ENCODE data around the gene BRF1.
"Not testable (repeated sequence)": the region's sequence is repeated elsewhere in the genome, so short reads cannot be mapped to it uniquely, and the experiment has no call there.

Gene BRF1

DNA sequence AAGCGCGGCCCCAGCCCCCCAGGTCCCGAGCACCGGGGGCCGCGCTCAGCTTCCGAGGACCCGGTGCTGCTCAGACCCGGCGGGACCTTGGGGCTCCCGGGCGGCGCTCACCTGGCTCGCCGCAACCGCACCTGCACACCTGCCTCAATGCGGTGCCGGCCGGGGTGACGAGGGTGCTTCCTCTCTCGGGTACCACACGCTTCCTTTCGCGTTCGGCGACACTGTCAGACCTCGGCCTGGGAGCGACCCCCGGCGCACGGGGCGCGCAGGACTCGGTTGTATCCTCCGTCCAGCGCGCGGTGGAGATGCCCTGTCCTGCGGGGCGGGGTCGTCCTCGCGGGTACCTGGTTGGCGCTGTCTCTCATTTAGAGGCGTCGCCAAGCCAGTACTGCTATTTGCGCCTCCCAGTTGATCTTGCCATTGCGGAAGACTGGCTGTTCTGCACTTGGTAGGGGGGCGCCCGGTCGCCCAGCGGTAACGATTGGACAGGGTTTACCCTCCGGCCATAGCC, 14.5 kb upstream of the BRF1 start:
- DNase-seq, result peak; percentile 34

DNA sequence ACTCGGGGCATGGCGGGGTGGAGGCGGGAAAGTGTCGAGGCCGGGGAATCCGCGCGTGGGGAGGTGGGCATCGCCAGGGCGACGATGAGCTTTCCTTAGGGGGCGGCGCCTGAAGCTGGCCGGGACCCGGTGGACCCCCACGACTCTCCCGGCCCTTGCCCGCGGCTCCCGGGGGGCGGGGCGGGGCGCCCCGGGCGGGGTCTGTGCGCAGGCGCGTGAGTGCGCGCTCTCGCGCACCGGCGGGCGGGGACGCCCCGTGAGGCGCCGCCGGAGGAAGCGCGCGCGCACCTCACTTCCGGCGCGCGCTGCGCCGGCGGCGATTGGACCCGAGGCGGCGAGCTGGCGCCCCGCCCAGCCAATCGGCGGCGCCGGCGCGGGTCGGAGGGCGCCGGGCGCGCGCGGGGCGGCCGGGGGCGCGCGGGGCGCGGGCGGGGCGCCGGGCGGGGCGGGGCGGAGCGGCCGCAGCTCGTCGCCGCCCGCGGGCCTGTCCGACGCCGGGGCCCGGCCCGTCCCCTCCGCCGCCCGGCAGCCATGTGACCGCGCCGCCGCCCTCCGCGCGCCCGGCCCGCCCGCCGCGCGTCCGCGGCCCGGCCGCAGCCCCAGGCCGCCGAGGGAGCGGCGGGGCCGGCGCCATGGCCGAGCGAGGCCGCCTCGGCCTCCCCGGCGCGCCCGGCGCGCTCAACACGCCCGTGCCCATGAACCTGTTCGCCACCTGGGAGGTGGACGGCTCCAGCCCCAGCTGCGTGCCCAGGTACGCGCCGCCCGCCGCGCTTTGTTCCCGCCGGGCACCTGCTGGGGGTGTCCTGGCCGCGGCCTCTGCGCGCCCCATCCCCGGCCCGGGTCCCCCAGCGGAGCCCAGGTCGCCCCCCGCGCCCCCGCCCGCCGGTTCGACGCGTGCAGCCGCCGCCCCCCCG, 13.7 kb upstream of the BRF1 start, which contains the start of gene PACS2:
PACS2 (plus strand) TSS at position 462 of the 914 bp plus-strand sequence; CDS start at position 633, 171 bp downstream.
- peak; percentile 68 for DNase-seq

GRCh38 chr14:105313381-105314286, 12.8 kb upstream of the BRF1 start:
- peak; percentile 31 for DNase-seq

- no peak for DNase-seq
Observed at GRCh38 chr14:105312973-105313372, 12.2 kb upstream of the BRF1 start.

GRCh38 chr14:105311838-105312237, 11.0 kb upstream of the BRF1 start:
- no peak for DNase-seq

DNA sequence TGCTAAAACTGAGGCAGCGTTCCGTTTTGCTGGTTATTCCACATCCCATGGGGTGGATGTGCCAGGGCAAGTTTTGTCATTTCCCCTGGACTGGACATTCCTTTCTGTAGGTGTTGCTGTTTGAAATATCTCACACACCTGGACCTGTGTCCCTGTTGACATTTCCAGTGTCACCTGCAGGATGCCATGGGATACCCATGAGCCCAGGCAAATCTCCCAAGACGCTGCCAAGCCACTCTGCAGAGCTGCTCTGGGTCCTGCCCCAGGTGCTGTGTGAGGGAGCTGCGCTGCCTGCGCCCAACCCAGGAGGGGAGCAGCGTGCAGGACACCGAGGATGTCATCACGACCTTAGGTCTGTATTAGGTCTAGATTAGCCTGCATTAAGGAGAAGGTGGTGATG, 8.6 kb upstream of the BRF1 start:
- no peak for DNase-seq

- no peak for DNase-seq
Observed at GRCh38 chr14:105307052-105307727, 6.4 kb upstream of the BRF1 start.

DNA sequence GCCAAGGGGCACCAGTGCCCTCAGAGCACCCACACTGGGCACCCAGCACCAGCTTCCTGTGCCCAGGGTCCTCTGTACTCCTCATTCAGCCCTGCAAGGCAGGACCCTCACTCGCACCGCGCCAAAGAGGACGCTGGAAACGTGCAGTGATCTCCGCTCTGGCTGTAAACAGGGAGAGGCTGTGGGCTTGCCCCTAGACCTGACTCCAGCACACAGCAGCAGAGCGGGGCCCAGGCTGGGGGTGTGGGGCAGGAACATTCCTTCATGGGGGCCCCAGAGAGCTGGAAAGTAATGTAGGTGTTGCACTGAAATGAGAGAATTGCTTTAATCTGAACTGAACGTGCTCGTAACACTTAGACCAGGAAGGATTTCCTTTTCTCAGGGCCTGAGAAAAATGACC, 5.0 kb upstream of the BRF1 start:
- DNase-seq, result no peak

DNA sequence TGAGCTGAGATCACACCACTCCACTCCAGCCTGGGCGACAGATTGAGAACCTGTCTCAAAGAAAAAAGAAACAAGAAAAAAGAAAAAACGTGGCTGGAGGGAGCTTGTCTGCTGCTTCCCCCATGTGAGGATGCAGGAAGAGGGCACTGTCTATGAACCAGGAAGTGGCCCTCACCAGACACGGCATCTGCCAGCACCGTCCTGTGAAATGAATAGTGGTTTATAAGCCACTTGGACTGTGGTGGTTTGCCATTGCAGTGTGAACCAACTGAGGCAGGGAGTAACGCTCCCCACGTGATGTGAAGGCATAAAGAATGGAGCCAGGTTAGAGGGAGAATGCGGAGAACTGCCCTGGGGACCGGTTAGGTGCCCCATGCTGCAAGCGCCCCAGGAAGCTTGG, 4.5 kb upstream of the BRF1 start:
- DNase-seq, result no peak

- no peak for DNase-seq
Observed at GRCh38 chr14:105304565-105304964, 3.8 kb upstream of the BRF1 start.

DNA sequence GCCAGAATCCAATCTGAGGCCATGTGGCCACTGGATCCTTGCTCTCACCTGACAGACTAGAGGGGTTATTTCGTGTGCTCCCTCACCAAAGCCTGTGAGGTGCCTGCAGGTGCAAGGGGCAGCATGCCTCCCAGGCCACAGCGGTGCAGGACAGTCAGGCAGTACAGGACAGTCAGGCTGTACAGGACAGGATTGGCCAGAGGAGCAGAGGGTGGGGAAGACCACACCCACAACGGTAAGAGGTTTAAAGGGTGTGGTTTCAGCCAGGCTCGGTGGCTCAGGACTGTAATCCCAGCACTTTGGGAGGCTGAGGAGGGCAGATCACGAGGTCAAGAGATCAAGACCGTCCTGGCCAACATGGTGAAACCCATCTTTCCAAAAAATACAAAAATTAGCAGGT, 3.1 kb upstream of the BRF1 start:
- DNase-seq, result no peak

- not testable (repeated sequence) for DNase-seq
Observed at GRCh38 chr14:105301915-105302249, 1.1 kb upstream of the BRF1 start.

DNA sequence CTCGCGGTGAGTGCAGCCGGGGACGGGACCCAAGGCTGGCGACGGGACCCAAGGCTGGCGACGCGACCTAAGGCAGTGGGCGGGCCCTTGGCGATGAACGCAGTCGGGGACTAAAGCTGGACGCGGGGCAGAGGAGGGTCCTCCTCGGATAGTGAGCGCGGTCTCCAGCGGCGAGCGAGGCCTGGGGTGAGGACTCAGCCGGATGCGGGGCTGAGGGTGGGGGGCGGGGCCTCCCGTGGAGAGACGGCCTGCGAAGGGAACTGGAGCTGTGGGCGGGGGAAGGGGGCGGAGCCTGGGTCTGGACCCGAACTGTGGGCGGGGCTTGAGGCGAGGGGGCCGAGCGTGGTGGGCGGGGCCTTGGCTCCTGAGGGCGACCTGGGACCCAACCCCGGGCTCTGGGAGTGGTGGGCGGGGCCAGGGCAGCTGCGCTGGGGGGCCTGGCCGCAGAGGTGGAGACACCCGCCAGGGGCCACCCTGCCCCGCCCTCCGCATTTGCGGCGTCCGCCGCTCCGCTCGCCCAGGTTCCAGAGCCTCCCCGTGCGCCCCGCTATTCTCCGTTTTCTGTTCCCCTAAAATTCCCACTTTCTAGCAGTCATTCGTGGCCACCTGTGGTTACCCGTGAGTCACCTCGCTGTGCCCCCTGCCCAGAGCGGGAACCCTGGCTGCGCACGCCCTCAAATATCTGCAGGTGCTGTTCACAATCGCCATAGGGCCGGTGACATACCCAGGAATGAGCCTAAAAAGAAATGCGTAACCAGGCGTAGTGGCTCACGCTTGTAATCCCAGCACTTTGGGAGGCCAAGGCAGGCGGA, 508 bp upstream of the BRF1 start:
- DNase-seq, result peak; percentile 96

DNA sequence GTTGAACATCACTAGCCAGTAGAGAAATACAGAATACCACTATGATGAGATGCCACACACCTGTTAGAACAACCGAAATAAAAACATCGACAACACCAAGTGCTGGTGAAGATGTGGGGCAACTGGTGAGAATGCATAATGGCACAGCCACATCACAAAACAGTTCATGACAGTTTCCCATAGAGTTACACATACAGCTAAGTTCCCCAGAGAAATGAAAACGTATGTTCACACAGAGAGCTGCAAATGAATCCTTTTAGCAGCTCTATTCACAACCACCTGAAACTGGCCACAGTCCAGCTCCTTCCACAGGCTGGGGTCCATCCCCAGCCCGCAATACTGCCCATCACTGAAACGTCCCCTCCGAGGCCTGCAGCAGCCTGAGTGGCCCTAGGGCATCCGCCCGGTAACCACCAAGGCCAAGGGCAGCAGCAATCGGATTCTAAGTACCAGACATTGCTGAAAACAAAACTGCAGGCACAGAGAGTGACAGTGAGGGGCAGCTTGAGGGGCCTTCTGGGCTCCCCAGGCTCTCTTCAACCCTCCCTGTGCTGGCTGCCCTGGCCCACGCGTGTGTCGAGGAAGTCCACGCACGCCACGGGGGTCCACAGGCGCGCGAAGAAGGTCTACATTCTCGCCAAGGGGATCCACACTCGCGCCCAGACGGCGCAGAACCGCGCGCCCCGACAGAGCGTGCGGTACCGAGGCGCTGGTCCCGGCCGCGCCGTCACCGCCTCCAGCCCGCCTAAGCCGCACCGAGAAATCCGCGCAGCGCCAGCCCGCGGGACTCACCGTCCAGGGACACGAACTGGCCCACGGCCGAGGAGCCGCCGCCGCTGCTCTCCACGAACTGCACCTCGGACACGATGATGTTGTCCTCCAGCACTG, 903 bp downstream of the BRF1 start:
- DNase-seq, result no peak

DNA sequence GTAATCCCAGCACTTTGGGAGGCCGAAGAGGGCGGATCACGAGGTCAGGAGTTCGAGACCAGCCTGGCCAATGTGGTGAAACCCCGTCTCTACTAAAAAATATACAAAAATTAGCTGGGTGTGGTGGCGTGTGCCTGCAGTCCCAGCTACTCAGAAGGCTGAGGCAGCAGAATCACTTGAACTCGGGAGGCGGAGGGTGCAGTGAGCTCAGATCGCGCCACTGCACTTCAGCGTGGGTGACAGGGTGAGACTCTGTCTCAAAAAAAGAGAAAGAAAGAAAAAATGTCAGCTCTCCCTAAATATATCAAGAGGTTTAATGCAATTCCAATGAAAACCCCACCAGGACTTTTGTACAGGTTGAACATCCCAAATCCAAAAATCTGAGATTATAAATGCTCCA, 3.5 kb downstream of the BRF1 start:
- DNase-seq, result not testable (repeated sequence)

GRCh38 chr14:105294142-105294597, 6.6 kb downstream of the BRF1 start:
- peak; percentile 39 for DNase-seq

- no peak for DNase-seq
Observed at GRCh38 chr14:105292826-105293711, 7.7 kb downstream of the BRF1 start.

DNA sequence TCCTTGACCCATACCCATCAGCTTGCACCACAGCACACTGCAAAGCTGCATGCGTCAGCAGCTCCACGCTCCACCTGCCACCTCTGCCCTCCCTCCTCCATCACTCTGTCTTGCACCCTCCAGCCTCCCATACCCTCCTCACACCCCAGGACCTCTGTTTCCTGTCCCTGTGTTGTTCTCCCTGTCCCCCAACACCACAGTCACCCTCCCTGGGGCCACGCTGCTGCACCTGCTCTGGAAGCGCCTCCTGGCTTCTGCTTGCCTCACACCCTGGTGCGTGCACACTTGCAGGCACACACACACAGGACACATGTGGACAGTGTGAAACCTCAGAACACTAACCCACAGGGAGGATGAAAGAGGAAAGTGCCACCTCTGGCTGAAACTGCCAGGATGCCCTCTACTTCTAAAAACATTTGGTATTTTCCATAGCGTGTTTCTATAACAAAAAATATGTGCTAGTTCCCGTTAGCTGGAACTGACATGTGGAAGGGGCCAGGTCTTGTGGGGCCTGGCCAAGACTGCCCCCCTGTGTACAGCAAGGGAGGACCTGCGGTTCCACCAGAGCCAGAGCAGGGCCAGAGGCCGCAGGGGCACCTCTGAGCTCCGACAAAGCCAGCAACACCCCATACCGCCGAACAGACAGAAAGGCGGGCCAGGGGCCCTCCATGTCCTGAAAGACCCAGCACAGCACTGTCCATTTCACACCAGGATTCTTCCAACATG, 10.0 kb downstream of the BRF1 start:
- no peak for DNase-seq

- not testable (repeated sequence) for DNase-seq
Observed at GRCh38 chr14:105288936-105289335, 11.9 kb downstream of the BRF1 start.
